HG02885 (cell line): ENCODE measurements around the gene ZNFX1.

Source experiments
- ATAC-seq: cut with Tn5 transposase; IDR thresholded peaks from one replicate; pipeline ENCODE4 v1.9.1; 2021; ENCODE audit warnings: mild to moderate bottlenecking; ENCODE audit not compliant: unreplicated experiment, poor library complexity

ZNFX1 gene

DNA sequence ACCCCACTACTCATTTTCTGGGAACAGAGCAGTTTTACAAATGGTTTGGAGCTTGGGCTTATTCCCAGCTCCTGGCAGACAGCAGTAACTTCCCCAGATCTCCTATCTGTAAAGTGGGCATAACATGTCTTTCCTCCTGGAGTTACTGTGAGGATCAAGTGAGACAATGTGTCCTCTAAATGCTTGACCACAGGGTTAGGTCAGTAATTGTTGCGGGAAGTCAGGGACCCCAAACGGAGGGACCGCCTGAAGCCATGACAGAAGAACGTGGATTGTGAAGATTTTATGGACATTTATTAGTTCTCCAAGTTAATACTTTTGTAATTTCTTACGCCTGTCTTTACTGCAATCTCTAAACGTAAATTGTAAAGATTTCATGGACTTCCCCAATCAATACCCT lies 15.3 kb upstream of the ZNFX1 start:
- ATAC-seq: no peak

DNA sequence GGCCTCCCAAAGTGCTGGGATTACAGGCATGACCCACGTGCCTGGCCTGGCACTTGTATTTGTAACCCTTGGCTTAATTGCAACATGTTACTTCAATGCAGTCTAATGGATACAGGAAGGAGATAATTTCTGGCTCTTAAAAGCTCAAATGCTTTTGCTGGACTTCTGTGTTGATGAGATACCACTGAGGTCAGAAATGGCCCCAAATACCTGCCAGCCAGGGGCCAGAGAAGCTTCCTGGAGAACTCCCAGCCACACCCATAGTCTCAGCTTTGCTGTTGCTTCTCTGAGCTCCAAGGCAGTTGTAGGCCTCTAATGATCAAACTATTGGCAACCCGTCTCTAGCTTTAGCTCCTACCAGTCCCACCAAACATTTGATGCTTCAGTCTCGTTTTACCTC lies 14.2 kb upstream of the ZNFX1 start:
- ATAC-seq: no peak

DNA sequence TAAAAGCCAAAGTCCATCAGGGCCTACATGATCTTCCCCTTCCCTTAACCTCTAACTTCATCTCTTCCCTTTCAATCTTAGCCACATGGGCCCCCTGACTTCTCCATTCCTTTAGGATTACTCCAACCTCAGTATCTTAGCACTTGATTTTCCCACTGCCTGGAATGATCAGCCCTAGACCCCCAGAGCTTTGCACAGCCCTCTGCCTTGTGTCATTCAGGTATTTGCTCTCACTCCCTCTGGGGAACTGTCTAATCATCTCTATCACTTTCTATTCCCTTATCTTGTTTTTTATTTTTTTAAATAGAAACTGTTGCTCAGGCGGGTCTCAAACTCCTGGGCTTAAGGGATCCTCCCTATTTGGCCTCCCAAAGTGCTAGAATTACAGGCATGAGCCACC lies 13.3 kb upstream of the ZNFX1 start:
- ATAC-seq: no peak

DNA sequence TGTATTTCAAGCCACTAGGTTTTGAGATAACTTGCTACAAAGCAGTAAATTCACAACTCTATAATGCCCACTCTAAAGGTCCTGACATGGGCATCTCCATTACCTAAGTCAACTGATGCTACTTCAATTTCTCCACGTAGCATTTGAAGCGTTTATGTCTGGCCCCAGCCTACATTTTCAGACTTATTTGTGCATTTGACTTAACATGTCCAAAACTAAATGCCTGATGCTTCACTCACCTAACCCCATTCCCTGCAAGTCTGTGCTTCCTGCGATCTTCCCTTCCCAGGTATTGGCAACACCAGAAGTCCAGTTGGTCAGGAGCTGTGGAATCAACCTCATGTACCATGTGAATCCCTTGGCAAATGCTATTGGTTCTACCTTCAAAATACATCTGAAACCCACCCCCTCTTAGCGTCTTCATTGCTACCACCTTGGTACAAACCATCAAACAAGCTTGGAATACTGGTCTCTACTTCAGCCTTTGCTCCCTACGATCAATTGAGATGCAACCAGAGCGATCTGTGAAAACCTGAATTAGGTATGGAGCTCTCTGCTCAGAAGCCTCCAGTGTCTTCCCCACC lies 12.8 kb upstream of the ZNFX1 start:
- ATAC-seq: no peak

DNA sequence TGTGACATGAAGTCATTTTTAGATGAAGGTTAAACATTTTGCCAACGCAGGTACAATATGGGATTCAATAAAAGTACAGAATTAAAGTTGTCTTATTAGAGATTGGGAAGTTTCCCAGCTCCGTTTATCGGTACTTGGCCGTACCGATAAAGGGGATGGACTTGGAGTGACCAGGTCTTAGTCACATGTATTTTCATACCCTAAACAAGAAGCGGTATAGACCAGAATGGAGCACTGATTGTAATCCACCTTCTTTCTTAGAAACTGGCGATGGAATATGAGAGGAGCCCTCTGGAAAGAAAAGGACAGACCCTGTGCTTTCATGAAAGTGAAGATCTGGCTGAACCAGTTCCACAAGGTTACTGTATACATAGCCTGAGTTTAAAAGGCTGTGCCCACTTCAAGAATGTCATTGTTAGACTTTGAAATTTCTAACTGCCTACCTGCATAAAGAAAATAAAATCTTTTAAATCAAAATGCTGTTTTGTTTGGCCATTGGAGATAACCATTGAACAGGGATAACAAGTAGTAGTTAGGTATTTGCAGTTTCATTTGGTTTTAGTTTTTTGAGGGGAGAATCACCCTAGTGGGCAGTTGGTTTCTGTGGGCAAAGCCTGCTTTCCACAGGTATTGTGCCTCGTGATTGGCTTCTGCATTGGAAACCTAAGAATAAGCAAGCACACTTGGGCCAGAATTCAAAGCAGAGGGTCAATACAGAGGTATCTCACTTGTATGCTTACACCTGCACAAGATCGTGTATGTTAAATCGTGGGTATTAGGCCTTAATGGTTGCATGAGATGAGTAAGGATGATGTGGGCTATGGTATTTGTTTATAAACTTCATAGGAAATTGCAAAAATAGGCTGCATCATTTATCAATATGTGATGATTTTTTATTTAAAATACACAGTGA lies 11.2 kb upstream of the ZNFX1 start:
- ATAC-seq: no peak

DNA sequence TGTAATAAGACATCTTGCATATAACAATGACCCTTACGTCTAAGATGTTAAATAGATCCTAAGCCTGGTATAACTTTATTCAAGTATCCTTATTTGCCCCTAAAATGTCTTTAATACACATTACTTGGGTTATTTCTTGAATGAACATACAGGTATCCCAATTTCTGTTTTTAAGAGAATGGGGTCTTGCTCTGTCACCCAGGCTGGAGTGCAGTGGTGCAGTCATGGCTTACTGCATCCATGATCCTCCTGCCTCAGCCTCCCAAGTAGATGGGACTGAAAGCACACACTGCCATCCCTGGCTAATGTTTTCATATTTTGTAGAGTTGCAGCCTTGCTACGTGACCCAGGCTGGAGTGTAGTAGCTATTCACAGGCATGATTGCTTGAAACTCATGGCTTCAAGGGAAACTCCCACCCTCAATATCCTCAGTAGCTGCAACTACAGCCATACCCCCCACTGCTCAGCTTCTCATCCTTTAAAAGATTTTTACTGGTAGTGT lies 10.4 kb upstream of the ZNFX1 start:
- no peak for ATAC-seq

DNA sequence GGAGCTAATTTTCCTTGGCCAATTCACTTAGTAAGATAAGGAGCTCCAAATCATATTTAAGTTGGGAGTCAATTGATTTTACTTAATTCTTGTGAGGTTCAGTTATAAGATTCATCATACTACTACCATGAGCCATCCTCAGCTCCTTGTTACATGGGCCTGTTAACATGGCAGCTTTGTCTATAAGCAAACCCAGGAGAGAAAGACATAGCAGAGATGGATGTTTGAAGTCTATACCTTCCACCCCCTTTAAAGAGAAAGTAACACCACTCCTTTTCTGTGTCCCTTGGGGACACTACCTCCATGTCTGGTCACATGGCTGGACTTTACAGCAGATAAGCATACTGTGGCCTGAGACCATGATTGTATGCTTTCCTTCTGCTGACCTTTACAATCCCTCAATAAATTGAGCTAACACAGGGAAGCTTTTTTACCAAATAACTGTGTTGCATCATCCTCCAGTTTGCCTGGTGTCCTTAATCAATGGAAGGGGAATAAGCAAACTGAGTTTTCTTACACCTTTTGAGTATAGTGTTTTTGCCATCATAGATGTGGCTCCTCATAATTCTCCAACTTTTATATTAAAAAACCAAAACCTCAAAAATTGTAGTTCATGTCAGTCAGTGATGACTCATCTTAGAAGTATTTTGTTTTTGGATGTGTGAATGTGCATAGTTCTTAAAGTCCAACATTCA lies 9.8 kb upstream of the ZNFX1 start:
- no peak for ATAC-seq

DNA sequence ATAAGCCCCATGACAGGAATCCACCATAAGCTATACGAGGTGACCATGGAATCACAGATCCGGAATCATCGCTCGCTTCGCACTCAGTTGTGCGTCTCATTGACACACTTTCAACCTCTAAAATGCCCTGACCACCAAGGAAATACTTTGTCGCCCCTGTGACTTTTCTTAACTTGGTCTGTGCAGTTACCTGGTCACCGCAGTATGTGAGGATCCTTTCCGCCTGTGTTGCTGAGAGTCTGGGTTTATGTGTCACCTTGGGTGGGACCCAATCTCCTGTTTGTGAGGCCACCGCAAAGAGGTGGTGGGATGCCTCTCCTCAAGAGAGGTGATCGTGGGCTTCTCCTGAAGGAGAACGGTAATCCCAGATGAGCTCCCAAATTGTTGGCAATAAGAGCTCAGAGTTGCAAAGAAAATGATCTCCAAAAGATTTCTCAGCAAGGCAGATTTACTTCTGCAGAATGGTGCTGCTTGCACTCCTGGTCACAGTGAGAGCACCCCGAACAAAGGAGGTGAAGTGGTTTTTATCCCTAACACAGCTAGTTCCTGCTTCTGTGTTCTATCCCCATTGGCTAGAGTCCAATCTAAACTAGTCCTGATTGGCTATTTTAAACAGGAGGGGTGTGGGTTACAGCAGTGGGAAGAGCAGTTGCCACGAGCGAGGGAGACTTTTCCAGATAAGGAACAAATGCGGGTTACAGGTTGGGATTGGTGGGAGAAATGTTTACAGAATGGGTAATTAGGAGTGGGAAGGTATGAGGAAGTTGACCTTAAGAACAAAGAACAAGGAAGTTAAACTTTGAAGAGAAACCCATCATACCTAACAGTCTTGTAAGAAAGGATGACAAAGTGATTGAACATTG lies 9.1 kb upstream of the ZNFX1 start:
- no peak for ATAC-seq

DNA sequence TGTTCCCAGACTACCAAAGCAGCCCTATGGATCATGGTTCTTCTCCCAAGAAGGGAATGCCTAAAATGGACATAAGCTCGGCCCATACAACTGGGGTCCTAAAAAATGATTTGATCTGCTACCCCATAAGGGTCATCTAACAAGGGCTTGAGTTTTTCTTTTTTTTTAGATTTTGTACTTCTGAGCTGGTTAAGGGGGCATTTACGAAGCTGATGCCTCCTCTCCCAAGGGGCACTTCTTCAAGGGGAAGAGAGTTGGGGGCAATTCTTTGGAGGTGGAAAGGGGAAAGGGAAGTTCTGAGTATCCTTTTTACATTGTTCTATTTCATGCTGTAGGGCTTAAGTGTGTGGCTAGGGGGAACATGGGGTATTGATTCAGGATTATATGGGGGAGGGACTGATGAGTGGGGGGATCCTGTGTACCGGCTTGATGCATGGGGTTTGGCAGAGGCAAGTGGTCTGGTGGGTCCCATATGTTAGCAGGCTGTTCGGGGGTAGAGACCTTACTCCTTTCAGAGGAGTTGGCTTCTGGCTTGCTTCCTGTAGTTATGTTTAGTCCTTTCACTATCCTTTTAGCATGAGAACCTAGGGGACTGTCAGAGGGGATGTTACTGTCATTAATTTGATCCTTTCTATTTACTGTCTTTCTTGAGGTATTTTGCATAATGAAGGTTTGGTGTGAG lies 8.1 kb upstream of the ZNFX1 start:
- ATAC-seq: no peak

DNA sequence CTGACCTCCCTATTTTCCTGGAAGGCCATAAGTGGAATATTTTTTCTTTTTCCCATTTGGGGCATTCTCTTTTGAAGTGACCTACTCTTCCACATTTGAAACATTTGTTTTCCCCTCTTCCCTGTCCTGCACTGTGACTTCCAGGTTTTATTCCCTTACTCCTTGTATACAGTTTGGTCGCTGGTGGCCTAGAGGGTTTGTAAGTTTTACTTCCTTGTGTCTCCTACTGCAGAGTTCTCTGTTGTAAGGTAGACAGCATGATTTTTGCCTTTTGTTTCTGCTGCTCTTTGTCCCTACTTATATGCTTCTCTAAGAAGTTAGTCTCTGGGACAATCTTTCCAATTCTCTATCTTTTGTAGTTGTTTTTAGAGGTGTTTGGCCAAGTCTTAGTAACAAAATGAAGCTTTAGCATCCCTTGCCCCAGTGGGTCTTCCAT lies 7.4 kb upstream of the ZNFX1 start:
- no peak for ATAC-seq

DNA sequence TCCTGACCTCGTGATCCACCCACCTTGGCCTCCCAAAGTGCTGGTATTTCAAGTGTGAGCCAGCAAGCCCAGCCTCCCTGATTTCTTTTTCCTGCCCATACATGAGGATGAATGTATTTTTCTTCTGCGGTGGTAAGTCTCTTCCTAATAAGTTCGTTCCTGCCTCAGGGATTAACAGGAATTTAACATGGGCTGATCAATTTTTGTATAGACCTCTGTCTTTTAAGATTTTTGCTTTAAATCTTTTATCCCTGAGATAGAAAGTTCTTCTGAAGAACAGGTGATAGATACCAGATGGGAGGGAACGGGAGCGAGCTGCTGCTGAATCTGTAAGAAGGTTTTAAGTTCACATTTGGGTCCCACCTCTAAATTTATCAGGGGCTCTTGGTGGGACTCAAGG lies 7.0 kb upstream of the ZNFX1 start:
- ATAC-seq: no peak

DNA sequence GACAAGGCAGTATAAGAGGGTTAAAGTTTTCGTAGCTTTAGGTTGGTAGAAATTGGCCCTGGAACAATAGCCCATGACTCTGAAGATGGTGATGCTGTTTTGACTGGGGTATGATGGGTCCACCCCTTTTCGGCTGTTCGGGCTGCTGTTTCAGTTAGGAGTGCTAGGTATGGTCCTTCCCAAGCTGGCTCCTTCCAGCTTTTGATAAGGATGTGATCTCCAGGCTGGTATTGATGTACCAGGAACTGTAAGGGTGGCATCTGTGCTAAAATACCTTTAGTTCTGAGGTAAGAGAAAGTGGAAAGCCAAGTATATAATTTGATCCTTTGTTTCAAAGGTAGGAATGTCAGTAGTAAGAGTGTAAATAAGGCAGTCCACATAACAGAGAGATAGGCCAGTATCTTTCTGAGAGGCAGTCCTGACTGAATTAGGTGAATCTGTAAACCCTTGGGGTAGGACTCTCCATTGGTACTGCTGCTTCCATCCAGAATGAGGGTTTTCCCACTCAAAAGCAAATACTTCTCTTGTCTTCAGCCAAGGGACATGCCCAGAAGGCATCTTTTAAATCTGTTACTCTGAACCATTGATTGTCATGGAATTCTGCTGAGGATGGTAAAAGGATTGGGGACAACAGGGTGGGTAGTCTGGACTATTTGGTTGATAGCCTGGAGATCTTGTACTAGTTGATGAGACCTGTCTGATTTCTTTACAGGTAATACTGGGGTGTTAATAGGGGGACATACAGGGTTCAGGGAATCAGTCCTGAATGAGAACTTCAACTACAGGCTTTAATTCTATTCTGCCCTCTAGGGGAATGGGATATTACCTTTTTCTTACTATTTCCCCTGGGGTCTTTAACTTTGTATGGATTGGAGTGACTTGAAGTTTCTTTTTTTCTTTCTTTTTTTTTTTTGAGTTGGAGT lies 6.1 kb upstream of the ZNFX1 start:
- ATAC-seq: no peak

DNA sequence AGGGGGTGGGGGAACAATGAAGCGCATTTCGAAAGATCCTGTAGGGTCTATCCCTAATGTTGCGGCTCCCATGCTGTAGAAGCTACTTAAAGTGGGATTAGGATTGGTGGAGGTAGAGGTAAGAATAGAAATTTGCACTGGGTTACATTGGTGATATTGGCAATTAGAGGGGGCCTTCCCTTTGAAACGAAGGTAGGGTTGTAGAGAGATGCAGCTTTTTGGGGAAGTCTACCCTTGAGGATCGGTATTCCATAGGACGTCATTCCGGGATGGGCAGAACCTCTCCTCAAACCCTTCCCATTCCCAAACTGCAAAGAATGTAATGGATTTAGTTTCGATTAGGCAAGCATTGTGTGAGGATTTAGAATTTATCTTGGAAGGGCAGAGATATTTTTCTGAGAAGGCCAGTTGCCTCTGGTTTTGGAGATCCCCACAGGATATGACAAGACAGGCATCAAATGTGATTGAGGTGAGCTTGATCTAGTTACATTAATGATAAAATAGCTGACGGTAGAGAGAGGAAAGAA lies 5.4 kb upstream of the ZNFX1 start:
- ATAC-seq: no peak

DNA sequence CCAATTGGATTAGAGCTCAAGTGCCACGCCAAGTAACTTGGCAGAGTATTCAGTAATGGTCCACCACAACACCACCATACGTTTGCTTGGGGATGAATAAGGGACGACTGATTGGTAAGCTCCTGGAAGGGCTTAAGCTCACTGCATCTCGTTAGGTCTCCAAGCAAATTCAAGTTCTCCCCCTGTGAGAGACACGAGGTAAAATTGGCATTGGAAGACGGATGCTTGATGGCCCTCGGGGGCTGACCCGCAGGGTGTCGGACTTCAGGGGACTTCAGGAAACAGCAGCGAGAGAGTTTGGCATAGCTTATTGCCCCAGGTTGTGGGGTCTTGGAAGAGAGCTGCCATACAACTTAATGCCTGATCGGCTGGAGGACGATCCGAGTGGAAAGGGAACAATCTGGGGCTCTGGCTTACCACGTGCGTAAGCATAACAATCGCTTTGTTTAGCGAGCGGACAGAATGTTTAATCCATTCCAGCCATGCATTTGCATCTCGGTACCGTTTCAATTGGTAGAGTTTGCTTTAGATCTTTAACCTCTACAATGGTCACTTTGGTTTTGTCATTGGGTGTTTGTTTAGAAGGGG lies 4.8 kb upstream of the ZNFX1 start:
- no peak for ATAC-seq

DNA sequence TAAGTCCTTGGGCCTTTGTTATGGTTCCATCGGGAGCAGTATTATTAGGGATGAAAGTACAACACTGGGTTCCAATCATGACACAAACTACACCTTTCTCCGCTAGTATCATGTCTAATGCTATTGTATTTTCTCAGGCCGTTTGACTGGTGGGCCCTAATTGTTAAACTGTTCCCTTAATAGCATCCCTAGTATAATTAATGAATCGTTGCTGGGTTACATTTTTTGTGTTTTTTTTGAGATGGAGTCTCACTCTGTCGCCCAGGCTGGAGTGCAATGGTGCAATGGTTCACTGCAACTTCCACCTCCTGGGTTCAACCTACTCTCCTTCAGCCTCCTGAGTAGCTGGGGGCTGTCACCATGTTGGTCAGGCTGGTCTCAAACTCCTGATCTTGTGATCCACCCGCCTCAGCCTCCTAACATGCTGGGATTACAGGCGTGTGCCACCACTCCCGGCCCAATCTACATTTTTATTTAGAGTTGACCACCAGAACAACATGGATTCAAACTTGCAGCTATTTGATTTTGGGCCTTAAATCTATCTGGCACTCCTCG lies 4.1 kb upstream of the ZNFX1 start:
- ATAC-seq: no peak

DNA sequence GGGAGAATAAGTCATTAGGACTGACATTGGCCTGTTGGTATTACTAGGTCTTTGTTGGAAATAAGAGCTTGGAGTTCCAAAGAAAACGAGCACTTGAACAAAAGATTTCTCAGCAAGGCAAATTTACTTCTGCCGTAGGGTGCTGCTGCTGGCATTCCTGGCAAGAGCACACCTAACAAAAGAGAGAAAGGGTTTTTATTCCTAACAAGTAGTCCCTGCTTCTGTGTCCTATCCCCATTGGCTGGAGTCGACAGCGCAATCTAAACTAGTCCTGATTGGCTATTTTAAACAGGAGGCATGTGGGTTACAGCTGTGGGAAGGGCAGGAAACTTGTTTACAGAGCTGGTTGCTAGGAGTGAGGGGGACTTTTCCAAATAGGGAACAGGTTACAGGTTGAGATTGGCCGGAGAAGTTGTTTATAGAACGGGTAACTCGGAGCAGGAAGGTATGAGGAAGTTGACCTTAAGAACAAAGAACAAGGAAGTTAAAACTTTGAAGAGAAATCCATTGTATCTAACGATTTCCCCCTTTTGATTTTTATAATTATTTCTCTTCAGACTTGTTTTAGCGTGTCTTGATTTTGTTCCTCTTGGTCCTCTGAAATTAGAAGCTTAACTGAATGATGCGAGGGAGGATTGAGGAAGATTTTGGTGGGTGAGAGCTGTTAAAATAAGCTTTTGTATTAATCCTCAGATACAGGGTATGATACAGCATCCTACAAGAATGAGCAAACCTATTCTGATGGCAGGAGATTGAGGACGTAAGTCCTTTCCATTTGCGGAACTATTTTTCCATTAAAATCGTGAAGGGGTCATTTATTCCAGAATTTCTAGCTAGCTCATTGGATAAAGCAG lies 3.4 kb upstream of the ZNFX1 start:
- ATAC-seq: no peak
